HepG2 (cell line): ENCODE measurements around the gene GGT1. TPM values are rescaled to one million over a fixed set of nuclear protein-coding genes. Genes with fewer than 3 reads are reported as not detected.

Source experiments
- KDM3A ChIP-seq: IDR thresholded peaks from 2 replicates; pipeline ENCODE4 v1.6.1; 2018; ENCODE audit warnings: low read depth, missing compliant biosample characterization
- POLR2AphosphoS5 ChIP-seq: IDR thresholded peaks from 2 replicates; pipeline ENCODE4 v1.6.1; 2012; ENCODE audit warnings: low read depth, low read length
- ZNF12 ChIP-seq: sonication (generic); formaldehyde crosslinking; IDR thresholded peaks from 2 replicates; pipeline ENCODE4 v1.5.0; 2020; ENCODE audit warnings: missing genetic modification reagents
- ZNF451 ChIP-seq: sonication (generic); formaldehyde crosslinking; IDR thresholded peaks from 2 replicates; pipeline ENCODE4 v1.5.0; 2020; ENCODE audit warnings: mild to moderate bottlenecking, missing genetic modification reagents
- polyA plus RNA-seq, 8 experiments: library from polyadenylated mRNA; depleted of rRNA in 3 of 8; stranded (reverse) in 7 of 8; unstranded in 1 of 8; fragments of >200 nt; fragmentation: Illumina TruSeq in 4 of 8; extraction: Trizol in 4 of 8; gene quantifications; 2 replicates each; pipeline versions ENCODE4 v1.2.1 to v1.2.3, GENCODE V29; 2011 to 2016; ENCODE audit warnings: low read depth in 4 of 8, missing spikeins in 1 of 8, mixed read lengths in 1 of 8; ENCODE audit not compliant: insufficient read depth in 1 of 8
- total RNA-seq, 5 experiments: library from RNA; depleted of rRNA; stranded (reverse); fragments of >200 nt; fragmentation: Illumina TruSeq; extraction: Trizol; gene quantifications; 2 replicates each; pipeline ENCODE4 v1.2.3, GENCODE V29; 2016; ENCODE audit warnings: low read depth in 1 of 5
- TF ChIP-seq, protein P1 (sequence below): sonication (generic); formaldehyde crosslinking; IDR thresholded peaks from 2 replicates; pipeline ENCODE4 v1.4.0; 2020; ENCODE audit warnings: mild to moderate bottlenecking, missing genetic modification reagents
- TF ChIP-seq, protein P2 (sequence below): sonication (generic); formaldehyde crosslinking; IDR thresholded peaks from 2 replicates; pipeline ENCODE4 v1.4.0; 2020; ENCODE audit warnings: mild to moderate bottlenecking, low read depth, missing genetic modification reagents
- TF ChIP-seq, protein P3 (sequence below): IDR thresholded peaks from 2 replicates; pipeline ENCODE4 v1.6.1; 2016; ENCODE audit warnings: control low read depth
- TF ChIP-seq, protein P4 (sequence below): sonication (generic); formaldehyde crosslinking; IDR thresholded peaks from 2 replicates; pipeline ENCODE4 v1.5.1; 2020; ENCODE audit warnings: missing genetic modification reagents, mild to moderate bottlenecking, borderline replicate concordance
- TF ChIP-seq, protein P5 (sequence below): sonication (generic); formaldehyde crosslinking; IDR thresholded peaks from 2 replicates; pipeline ENCODE4 v1.5.0; 2020; ENCODE audit warnings: mild to moderate bottlenecking, missing genetic modification reagents
- TF ChIP-seq, protein P6 (sequence below): conservative IDR thresholded peaks from 2 replicates; pipeline ENCODE4 v1.6.1; 2018; ENCODE audit warnings: missing genetic modification reagents

GGT1 gene
- total and polyA plus RNA-seq, 2 of the 13 experiments (the other 11 are each of a cell fraction or from before 2014, with no cell fraction given) = 29.9 to 103 TPM

DNA sequence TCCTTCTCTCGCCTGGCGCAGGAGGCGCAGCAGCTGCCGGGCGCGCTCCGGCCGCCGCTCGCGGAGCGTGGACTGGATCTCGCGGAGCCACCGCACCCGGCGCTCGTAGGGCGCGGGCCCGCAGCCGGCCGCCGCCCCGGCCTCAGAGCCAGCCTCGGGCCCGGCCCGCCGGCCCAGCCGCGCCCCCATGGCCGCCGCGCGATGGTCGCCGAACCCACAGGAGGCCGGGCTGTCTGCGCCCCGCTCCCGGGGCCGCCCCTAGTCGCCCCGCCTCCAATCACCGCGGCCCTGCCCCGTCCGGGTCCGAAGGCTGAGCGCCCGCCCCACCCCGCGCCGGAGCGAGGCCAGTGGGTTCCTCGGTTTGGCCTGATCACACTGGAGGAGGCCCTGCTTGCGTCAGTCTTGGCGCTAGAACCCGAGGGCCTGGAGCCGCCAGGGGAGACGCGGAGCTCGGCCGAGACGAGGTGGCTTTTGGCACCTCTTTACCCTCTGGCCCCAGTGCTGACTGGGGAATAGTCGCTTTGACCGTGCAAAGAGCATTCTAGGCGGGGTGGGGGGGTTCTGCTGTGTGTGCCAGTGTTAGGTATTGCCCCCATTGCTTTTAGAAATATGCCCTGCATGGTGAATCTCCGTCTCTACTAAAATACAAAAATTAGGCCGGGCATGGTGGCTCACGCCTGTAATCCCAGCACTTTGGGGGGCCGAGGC, 10.0 kb upstream of the GGT1 start, which contains the start of gene LRRC75B (continued):
- TF ChIP-seq, protein P1, sequence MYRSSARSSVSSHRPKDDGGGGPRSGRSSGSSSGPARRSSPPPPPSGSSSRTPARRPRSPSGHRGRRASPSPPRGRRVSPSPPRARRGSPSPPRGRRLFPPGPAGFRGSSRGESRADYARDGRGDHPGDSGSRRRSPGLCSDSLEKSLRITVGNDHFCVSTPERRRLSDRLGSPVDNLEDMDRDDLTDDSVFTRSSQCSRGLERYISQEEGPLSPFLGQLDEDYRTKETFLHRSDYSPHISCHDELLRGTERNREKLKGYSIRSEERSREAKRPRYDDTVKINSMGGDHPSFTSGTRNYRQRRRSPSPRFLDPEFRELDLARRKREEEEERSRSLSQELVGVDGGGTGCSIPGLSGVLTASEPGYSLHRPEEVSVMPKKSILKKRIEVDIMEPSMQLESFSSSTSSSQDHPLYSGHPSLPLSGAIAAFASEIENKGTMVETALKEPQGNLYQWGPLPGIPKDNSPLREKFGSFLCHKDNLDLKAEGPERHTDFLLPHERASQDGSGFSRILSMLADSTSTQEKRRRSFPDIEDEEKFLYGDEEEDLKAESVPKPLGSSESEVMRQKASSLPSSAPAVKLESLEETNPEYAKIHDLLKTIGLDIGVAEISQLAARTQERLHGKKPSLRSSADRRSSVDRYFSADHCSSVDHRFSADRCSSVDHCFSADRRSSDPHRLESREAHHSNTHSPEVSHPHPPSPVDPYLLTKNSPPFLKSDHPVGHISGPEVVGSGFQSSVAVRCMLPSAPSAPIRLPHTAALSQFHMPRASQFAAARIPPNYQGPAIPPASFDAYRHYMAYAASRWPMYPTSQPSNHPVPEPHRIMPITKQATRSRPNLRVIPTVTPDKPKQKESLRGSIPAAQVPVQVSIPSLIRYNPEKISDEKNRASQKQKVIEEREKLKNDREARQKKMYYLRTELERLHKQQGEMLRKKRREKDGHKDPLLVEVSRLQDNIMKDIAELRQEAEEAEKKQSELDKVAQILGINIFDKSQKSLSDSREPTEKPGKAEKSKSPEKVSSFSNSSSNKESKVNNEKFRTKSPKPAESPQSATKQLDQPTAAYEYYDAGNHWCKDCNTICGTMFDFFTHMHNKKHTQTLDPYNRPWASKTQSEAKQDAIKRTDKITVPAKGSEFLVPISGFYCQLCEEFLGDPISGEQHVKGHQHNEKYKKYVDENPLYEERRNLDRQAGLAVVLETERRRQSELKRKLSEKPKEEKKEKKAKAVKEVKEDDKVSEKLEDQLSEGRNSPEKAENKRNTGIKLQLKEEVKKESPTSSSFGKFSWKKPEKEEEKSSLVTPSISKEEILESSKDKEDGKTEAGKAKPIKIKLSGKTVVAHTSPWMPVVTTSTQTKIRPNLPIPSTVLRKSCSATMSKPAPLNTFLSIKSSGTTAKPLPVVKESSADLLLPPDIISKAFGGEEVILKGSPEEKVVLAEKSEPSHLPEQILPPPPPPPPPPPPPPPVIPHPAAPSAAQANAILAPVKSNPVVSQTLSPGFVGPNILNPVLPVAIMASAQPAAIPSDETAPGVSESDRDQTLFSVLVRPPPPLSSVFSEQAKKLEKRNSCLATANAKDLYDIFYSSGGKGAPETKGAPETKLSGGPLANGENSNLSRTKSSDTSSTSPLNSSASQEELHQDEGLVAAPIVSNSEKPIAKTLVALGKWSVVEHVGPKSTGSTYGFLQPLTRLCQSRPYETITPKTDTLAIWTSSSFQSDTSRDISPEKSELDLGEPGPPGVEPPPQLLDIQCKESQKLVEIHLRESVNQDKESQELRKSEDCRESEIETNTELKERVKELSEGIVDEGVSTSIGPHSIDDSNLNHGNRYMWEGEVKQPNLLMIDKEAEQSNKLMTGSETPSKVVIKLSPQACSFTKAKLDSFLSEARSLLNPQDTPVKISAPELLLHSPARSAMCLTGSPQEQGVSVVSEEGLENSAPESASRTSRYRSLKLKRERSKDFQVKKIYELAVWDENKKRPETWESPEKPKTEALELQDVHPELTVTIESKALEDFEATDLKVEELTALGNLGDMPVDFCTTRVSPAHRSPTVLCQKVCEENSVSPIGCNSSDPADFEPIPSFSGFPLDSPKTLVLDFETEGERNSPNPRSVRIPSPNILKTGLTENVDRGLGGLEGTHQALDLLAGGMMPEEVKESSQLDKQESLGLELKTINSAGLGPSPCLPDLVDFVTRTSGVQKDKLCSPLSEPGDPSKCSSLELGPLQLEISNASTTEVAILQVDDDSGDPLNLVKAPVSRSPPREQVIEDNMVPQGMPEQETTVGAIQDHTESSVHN = 0 out of 2 replicates have a peak, but pooled peaks have one; percentile 31
- TF ChIP-seq, protein P2, sequence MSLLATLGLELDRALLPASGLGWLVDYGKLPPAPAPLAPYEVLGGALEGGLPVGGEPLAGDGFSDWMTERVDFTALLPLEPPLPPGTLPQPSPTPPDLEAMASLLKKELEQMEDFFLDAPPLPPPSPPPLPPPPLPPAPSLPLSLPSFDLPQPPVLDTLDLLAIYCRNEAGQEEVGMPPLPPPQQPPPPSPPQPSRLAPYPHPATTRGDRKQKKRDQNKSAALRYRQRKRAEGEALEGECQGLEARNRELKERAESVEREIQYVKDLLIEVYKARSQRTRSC = no peak
- peak; percentile 90 for TF ChIP-seq ZNF451 (CRISPR knock-in tag)
- peak; percentile 92 for TF ChIP-seq POLR2AphosphoS5
- peak; percentile 59; the same call in 1 of the 2 replicates for TF ChIP-seq KDM3A (CRISPR knock-in tag)
- TF ChIP-seq, protein P3, sequence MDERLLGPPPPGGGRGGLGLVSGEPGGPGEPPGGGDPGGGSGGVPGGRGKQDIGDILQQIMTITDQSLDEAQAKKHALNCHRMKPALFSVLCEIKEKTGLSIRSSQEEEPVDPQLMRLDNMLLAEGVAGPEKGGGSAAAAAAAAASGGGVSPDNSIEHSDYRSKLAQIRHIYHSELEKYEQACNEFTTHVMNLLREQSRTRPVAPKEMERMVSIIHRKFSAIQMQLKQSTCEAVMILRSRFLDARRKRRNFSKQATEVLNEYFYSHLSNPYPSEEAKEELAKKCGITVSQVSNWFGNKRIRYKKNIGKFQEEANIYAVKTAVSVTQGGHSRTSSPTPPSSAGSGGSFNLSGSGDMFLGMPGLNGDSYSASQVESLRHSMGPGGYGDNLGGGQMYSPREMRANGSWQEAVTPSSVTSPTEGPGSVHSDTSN (CRISPR knock-in tag) = no peak
- TF ChIP-seq, protein P4, sequence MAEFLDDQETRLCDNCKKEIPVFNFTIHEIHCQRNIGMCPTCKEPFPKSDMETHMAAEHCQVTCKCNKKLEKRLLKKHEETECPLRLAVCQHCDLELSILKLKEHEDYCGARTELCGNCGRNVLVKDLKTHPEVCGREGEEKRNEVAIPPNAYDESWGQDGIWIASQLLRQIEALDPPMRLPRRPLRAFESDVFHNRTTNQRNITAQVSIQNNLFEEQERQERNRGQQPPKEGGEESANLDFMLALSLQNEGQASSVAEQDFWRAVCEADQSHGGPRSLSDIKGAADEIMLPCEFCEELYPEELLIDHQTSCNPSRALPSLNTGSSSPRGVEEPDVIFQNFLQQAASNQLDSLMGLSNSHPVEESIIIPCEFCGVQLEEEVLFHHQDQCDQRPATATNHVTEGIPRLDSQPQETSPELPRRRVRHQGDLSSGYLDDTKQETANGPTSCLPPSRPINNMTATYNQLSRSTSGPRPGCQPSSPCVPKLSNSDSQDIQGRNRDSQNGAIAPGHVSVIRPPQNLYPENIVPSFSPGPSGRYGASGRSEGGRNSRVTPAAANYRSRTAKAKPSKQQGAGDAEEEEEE (CRISPR knock-in tag) = no peak
- TF ChIP-seq, protein P5, sequence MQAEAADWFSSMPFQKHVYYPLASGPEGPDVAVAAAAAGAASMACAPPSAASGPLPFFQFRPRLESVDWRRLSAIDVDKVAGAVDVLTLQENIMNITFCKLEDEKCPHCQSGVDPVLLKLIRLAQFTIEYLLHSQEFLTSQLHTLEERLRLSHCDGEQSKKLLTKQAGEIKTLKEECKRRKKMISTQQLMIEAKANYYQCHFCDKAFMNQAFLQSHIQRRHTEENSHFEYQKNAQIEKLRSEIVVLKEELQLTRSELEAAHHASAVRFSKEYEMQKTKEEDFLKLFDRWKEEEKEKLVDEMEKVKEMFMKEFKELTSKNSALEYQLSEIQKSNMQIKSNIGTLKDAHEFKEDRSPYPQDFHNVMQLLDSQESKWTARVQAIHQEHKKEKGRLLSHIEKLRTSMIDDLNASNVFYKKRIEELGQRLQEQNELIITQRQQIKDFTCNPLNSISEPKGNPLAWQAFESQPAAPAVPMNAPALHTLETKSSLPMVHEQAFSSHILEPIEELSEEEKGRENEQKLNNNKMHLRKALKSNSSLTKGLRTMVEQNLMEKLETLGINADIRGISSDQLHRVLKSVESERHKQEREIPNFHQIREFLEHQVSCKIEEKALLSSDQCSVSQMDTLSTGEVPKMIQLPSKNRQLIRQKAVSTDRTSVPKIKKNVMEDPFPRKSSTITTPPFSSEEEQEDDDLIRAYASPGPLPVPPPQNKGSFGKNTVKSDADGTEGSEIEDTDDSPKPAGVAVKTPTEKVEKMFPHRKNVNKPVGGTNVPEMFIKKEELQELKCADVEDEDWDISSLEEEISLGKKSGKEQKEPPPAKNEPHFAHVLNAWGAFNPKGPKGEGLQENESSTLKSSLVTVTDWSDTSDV = 0 out of 2 replicates have a peak, but pooled peaks have one; percentile 15
- no peak for TF ChIP-seq ZNF12
- TF ChIP-seq, protein P6, sequence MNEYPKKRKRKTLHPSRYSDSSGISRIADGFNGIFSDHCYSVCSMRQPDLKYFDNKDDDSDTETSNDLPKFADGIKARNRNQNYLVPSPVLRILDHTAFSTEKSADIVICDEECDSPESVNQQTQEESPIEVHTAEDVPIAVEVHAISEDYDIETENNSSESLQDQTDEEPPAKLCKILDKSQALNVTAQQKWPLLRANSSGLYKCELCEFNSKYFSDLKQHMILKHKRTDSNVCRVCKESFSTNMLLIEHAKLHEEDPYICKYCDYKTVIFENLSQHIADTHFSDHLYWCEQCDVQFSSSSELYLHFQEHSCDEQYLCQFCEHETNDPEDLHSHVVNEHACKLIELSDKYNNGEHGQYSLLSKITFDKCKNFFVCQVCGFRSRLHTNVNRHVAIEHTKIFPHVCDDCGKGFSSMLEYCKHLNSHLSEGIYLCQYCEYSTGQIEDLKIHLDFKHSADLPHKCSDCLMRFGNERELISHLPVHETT (CRISPR knock-in tag) = peak; percentile 61; the same call in 1 of the 2 replicates
